Esophagus (tissue), 2 donors: ENCODE data around the gene CHST4. TPM values are rescaled to one million over a fixed set of nuclear protein-coding genes. Genes with fewer than 3 reads are reported as not detected.

Experiments
- H3K27ac ChIP-seq, 2 donors: one replicate each; pipeline ENCODE4 v1.5.1; 2013; ENCODE audit warnings: low read depth in 2 of 2, mild to moderate bottlenecking in 2 of 2, inconsistent platforms in 1 of 2, low read length in 1 of 2, moderate library complexity in 1 of 2
- H3K27me3 ChIP-seq, 2 donors: one replicate each; pipeline ENCODE4 v1.6.1; 2013; ENCODE audit warnings: low read length in 2 of 2, control low read depth in 1 of 2, mild to moderate bottlenecking in 1 of 2; ENCODE audit not compliant: insufficient read depth in 2 of 2, control insufficient read depth in 1 of 2
- H3K36me3 ChIP-seq, 2 donors: one replicate each; pipeline ENCODE4 v1.6.1; 2013; ENCODE audit warnings: low read length in 1 of 2; ENCODE audit not compliant: control insufficient read depth in 2 of 2, insufficient read depth in 2 of 2
- H3K4me1 ChIP-seq, 2 donors: one replicate each; pipeline ENCODE4 v1.6.1; 2013; ENCODE audit warnings: low read length in 1 of 2; ENCODE audit not compliant: control insufficient read depth in 2 of 2, insufficient read depth in 2 of 2
- H3K4me3 ChIP-seq, 2 donors: one replicate each; pipeline ENCODE4 v1.5.1; 2013; ENCODE audit warnings: low read length in 2 of 2, mild to moderate bottlenecking in 2 of 2, low read depth in 1 of 2, moderate library complexity in 1 of 2
- H3K9me3 ChIP-seq, 2 donors: one replicate each; pipeline ENCODE4 v1.6.1; 2013; ENCODE audit warnings: mild to moderate bottlenecking in 2 of 2, low read depth in 1 of 2, low read length in 1 of 2, moderate library complexity in 1 of 2; ENCODE audit not compliant: control insufficient read depth in 2 of 2, insufficient read depth in 1 of 2
- WGBS, 2 donors: extraction: QIAGEN DNeasy Blood & Tissue Kit; methylation state at CpG; one replicate each; pipeline ENCODE4 v1.1.7; 2013; 5-methylcytosine and 5-hydroxymethylcytosine counted together
- polyA plus RNA-seq, 2 donors: library from polyadenylated mRNA; stranded (reverse); fragments of 200-250 nt; gene quantifications; one replicate each; pipeline ENCODE4 v1.2.3, GENCODE V29; 2013
- donor health status: healthy with polysubstance abuse.
- donor health status: Bipolar disorder and iron deficiency.

The CHST4 gene
- polyA plus RNA-seq, 2 donors: 0.01 TPM; not detected in 1

DNA sequence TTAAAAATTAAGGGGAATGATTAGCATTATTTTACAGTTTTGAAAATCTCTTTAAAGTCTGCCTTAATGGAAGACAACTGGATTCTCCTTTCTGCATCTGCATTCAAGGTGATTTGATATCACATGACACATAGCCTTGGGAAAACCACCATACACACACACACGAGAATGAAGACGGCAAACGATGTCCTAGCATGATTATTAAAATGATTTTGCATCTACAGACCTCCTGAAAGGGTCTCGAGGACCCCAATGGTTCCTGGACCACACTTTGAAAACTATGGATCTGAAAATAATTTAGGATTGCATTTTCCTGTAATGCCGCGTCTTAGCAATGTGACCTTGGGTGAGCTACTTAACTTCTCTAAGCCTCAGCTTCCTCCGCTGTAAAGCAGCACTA lies 11.8 kb upstream of the CHST4 start:
- Histone ChIP-seq H3K4me1 (no peaks in the 10 kb centered on the region), H3K27me3 (no peaks in the 10 kb centered on the region), H3K4me3 (no peak overlapping the region), H3K9me3 (no peaks in the 10 kb centered on the region), H3K27ac (no peak overlapping the region), H3K36me3 (no peaks in the 10 kb centered on the region)
- 80 to 86% methylated on average over 7 of the region's 7 CpGs for WGBS, 2 donors

- WGBS, 2 donors: 55 to 64% methylated on average over 3 of the region's 3 CpGs
- no peaks in the 10 kb centered on the region for H3K27me3 ChIP-seq
- no peak overlapping the region for H3K4me3 ChIP-seq
Observed at GRCh38 chr16:71515026-71515425, 11.2 kb upstream of the CHST4 start.

DNA sequence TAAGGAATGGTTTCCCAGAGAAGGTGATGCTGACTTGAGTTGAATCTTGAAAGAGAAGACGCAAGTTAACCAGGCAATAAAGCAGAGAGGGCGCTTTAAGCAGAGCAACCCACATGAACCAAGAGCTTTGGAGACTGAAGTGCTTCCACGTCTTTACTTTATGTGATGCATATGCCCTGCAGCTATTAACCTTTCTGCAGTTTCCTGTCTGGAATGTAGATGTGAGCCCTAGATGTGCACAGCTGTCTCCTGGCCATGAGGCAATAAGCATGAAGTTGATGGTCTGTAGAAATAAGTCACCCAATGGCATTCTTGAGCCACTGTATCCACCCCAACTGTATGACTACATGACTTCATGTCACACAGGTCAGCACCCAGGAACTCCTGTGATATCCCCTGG lies 5.7 kb upstream of the CHST4 start:
- Histone ChIP-seq H3K4me3 (no peak overlapping the region), H3K27me3 (no peaks in the 10 kb centered on the region), H3K4me1 (no peaks in the 10 kb centered on the region), H3K36me3 (no peaks in the 10 kb centered on the region), H3K27ac (no peak overlapping the region), H3K9me3 (no peaks in the 10 kb centered on the region)
- 70 to 73% methylated on average over 3 of the region's 3 CpGs for WGBS, 2 donors

More at GRCh38 chr16:71515026-71515425, 11.2 kb upstream of the CHST4 start:
- H3K9me3 ChIP-seq: no peaks in the 10 kb centered on the region
- no peak overlapping the region for H3K27ac ChIP-seq
- no peaks in the 10 kb centered on the region for H3K36me3 ChIP-seq
- H3K4me1 ChIP-seq: no peaks in the 10 kb centered on the region

GRCh38 chr16:71524566-71525553 lies 1.4 kb upstream of the CHST4 start:
- no peak overlapping the region for H3K4me3 ChIP-seq
- no peaks in the 10 kb centered on the region for H3K36me3 ChIP-seq
- no peaks in the 10 kb centered on the region for H3K27me3 ChIP-seq
- H3K9me3 ChIP-seq: no peaks in the 10 kb centered on the region
- 40 to 47% methylated on average over 16 of the region's 16 CpGs for WGBS, 2 donors
- H3K4me1 ChIP-seq: no peaks in the 10 kb centered on the region
- H3K27ac ChIP-seq: no peak overlapping the region

- Histone ChIP-seq H3K36me3 (no peaks in the 10 kb centered on the region), H3K27ac (no peak overlapping the region), H3K4me3 (no peak overlapping the region), H3K4me1 (no peaks in the 10 kb centered on the region), H3K27me3 (no peaks in the 10 kb centered on the region), H3K9me3 (no peaks in the 10 kb centered on the region)
- 90 to 100% methylated on average over 1 of the region's 1 CpG for WGBS, 2 donors
Observed at GRCh38 chr16:71528257-71528656, 2.0 kb downstream of the CHST4 start.

DNA sequence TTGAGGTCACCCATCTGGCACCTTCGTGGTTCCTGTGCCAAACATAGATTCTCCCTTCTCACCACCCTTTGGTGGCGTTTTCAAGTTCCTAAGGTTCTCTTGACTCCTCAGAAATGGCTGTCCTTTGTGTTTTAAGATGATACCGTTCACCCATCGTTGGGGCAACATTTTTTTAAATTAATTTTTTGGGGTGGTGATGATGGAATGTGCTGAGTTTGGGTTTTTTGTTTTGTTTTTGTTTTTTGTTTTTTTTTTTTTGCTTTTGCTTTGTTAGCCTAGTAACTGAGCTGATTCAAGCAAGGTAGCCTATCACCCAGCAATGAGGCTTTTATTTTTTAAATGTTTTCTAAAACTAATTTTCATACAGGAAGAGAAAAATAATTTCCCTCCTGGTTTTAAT lies 2.6 kb downstream of the CHST4 start:
- Histone ChIP-seq H3K4me1 (no peaks in the 10 kb centered on the region), H3K27me3 (no peaks in the 10 kb centered on the region), H3K27ac (no peak overlapping the region), H3K9me3 (no peaks in the 10 kb centered on the region), H3K4me3 (no peak overlapping the region), H3K36me3 (no peaks in the 10 kb centered on the region)
- 71 to 78% methylated on average over 4 of the region's 4 CpGs for WGBS, 2 donors

- Histone ChIP-seq H3K27ac (no peak overlapping the region), H3K9me3 (no peaks in the 10 kb centered on the region), H3K4me3 (no peak overlapping the region), H3K36me3 (no peaks in the 10 kb centered on the region), H3K4me1 (no peaks in the 10 kb centered on the region), H3K27me3 (no peaks in the 10 kb centered on the region)
- WGBS, 2 donors: 48 to 65% methylated on average over 3 of the region's 3 CpGs
Observed at GRCh38 chr16:71532366-71532765, 6.1 kb downstream of the CHST4 start.

DNA sequence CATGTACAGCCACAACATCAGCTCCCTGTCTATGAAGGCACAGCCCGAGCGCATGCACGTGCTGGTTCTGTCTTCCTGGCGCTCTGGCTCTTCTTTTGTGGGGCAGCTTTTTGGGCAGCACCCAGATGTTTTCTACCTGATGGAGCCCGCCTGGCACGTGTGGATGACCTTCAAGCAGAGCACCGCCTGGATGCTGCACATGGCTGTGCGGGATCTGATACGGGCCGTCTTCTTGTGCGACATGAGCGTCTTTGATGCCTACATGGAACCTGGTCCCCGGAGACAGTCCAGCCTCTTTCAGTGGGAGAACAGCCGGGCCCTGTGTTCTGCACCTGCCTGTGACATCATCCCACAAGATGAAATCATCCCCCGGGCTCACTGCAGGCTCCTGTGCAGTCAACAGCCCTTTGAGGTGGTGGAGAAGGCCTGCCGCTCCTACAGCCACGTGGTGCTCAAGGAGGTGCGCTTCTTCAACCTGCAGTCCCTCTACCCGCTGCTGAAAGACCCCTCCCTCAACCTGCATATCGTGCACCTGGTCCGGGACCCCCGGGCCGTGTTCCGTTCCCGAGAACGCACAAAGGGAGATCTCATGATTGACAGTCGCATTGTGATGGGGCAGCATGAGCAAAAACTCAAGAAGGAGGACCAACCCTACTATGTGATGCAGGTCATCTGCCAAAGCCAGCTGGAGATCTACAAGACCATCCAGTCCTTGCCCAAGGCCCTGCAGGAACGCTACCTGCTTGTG lies 10.7 kb downstream of the CHST4 start:
- no peaks in the 10 kb centered on the region for H3K27me3 ChIP-seq
- no peaks in the 10 kb centered on the region for H3K4me1 ChIP-seq
- WGBS, 2 donors: 92% methylated on average over 28 of the region's 28 CpGs
- H3K4me3 ChIP-seq: no peak overlapping the region
- no peaks in the 10 kb centered on the region for H3K36me3 ChIP-seq
- H3K9me3 ChIP-seq: no peaks in the 10 kb centered on the region
- H3K27ac ChIP-seq: no peak overlapping the region

- Histone ChIP-seq H3K4me3 (no peak overlapping the region), H3K9me3 (no peaks in the 10 kb centered on the region), H3K27ac (no peak overlapping the region), H3K36me3 (no peaks in the 10 kb centered on the region), H3K27me3 (no peaks in the 10 kb centered on the region), H3K4me1 (no peaks in the 10 kb centered on the region)
- WGBS, 2 donors: 57 to 66% methylated on average over 6 of the region's 6 CpGs
Observed at GRCh38 chr16:71537643-71538042, 11.4 kb downstream of the CHST4 start.
